Measurements from ENCODE around the gene SMARCD1.

- no peak for TF ChIP-seq POLR2A (IDR thresholded peaks at IDR 0.05)
- TF ChIP-seq CTCF (IDR thresholded peaks at IDR 0.05), result no peak
Observed at GRCh38 chr12:50050119-50050385, 35.1 kb upstream of the SMARCD1 start.
